ENCODE results near the gene TBC1D1.

TBC1D1 gene

DNA sequence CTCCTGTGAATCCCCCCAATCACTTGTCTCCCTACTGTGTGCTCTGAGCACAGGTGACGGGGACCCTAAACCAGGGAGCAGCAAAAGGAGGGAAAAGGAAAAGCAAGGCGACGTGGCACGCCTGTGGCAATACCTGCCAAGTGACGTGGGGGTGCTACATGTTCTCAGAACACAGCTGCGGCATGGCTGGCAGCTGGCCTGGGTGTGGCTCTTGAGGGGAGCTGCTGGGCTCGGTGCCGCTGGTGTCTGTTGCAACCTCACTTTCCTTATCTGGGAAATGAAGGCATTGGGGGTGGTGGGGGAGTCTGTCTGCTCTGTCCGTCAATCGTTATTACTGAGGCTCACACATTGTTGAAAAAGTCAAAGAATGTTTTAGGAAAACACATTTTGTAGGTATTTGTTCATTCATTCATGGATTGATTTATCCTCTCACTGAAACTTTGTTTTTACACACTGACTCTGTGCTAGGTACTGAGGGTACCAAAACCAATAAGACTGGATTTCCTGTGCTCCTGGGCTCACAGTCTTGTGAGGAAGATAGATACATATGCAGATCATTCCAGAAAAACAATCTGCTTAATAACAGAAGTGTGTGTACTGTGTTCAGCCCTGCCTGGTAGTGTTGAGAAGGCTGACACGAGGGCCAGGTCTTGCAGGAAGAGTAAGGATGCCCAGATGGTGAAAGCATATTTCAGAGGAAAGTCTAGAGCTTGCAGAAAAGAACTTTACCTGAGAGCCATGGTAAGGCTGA, 286.9 kb downstream of the TBC1D1 start:
- DNase-seq: peak in 4 of 5 experiments; percentile 29 to 79 (median 30)

- no peak for DNase-seq
These were observed 287.6 kb downstream of the TBC1D1 start for GRCh38 chr4:38178392-38178995.

DNA sequence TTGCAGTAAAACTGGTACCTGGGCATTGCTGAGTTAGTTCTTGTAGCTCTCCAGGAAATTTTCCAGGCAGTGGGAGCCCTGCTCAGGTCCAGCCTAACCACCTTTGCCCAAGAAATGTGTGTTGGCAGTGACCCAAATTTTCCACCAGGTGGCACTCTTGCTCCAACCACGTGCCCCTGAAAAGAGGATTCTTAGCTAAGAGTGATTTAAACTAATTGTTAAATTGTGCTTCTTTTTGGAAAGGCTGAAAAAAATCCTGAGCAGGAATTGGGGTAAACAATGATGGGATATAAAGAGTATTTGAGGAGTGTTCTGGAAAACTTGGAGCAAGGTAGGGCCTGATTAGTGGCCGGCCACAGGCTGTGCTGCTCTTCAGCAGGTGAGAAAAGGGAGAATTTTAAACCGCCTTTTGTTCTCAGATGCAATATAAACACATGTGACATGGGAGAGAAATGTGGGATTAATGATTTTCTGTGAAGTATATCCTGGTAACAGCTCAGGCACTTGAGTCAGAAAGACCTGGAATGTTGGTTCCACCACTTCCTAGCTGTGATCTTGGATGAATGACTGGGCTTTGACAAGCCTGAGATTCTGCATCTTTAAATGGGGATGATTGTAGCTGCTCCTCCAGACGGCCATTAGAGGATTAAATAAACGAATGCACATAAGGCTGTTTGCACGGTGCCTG, 288.9 kb downstream of the TBC1D1 start:
- peak; percentile 29 to 66 (median 55) for DNase-seq

GRCh38 chr4:38180456-38180855, 289.6 kb downstream of the TBC1D1 start:
- no peak for DNase-seq

GRCh38 chr4:38181286-38181685, 290.4 kb downstream of the TBC1D1 start:
- no peak for DNase-seq

DNA sequence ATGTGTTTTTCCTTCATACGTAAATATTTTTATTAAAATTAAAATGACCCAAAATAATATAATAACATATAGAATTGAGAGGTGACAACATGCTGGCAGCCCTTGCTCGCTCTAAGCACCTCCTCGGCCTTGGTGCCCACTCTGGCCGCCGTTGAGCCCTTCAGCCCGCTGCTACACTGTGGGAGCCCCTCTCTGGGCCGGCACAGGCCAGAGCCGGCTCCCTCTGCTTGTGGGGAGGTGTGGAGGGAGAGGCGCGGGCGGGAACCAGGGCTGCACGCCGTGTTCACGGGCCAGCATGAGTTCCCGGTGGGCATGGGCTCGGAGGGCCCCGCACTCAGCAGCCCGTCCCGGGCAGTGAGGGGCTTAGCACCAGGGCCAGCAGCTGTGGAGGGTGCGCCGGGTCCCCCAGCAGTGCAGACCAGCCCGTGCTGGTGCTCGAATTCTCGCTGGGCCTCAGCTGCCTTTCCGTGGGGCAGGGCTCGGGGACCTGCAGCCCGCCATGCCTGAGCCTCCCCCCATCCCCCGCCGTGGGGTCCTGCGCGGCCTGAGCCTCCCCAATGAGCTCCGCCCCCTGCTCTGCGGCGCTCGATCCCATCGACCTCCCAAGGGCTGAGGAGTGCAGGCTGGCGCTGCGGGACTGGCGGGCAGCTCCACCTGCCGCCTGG, 291.6 kb downstream of the TBC1D1 start:
- DNase-seq: no peak

DNA sequence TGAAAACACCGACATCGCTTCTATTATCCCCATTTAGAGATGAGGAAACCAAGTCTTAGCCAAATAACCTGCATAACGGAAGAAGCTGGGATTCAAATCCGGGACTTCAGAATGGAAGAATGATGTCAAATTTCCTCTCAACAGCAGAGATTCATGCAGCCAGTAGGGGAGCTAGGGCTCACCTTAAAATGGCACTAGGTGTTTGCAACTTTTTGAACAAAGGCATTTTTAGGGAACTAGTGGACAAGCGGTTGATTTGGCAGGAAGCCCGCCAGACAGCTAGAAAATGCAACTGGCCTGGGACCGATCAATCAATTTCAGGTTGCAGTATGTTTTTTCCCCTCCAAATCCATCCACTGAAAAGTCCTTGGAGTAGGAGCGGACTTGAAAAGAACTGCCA, 293.5 kb downstream of the TBC1D1 start:
- DNase-seq: no peak

GRCh38 chr4:38185406-38186144, 294.7 kb downstream of the TBC1D1 start:
- no peak for DNase-seq

GRCh38 chr4:38188136-38188535, 297.3 kb downstream of the TBC1D1 start:
- no peak for DNase-seq

GRCh38 chr4:38188631-38189101, 297.8 kb downstream of the TBC1D1 start:
- no peak for DNase-seq

All from T-helper 2 cell (primary cell).